ENCODE data around the gene FAM229B. TPM values are rescaled to one million over a fixed set of nuclear protein-coding genes. Genes with fewer than 3 reads are reported as not detected.

Gene FAM229B
- total and polyA plus RNA-seq, 2 donors (not counting 1 experiment from before 2014, with no cell fraction given): 20.3 to 23.8 TPM

DNA sequence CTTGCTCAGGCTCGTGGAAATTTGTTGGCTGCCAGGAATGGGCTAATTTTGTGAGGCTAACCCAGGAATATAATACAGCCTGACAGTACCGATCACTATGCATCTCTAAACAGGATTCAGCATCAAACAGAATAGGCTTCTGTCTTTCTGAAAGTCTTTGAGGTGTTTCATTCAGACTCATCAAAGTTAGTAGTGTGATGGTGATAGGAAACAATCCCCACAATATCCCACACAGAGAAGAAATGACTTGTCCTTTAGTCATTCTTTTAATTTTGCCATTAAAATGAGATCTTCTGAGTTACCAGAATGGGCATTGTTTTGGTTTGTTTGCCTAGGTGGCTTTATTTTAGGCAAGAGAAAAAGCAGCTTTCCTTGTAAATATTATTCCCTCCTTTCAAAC, 54.3 kb downstream of the FAM229B start:
- no peaks in the 10 kb centered on the region for H3K79me2 ChIP-seq (ENCODE audit: control insufficient read depth, insufficient read depth, low read length)

DNA sequence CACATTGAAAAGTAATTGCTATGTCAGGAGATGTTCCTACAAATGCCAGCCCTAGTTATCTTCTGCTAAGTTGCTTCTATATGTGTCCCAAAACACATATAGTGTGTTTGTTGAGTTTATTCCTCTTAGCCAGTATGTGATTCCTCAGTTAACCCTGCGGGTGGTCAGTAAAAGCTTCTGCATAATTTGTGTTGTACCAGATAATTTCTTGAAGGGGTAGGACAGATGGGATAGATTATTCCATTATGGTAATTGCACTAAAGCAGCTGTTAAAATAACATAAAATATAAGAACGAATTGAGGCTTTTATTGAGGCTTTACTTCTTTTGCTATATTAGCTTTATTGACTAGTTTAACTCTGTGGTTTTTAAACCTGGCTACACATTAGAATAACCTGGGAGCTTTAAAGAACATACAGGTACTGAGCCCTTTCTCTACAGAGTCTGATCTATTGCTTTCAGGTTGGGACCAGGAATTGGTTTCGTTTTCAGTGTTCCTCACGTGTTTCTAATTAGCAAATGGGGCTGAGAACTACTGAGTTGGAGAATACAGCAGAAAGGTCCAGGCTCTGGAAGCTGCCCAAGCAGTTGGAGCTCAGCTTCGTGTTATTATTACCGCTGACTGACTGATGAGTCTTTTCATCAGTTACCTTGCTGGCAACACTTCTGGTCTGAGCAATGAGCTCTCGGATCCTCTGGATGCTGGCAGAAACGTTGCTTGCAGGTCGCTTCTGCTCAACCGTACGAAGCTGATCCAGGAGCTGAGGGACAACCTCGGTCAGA, 56.9 kb downstream of the FAM229B start:
- H3K4me2 ChIP-seq (ENCODE audit: extremely low read depth, insufficient read depth, low read length): no peak overlapping the region
- H3K9me3 ChIP-seq (ENCODE audit: control insufficient read depth, insufficient read depth, low read depth, low read length): no peaks in the 10 kb centered on the region
- H3K79me2 ChIP-seq (ENCODE audit: control insufficient read depth, insufficient read depth, low read length): no peaks in the 10 kb centered on the region
- no peak for DNase-seq (ENCODE audit: low read depth in 2 of 2)
- no peak overlapping the region for H3K27ac ChIP-seq (ENCODE audit: insufficient read depth, low read length)
- no peak overlapping the region for H2AFZ ChIP-seq (ENCODE audit: low read length)
- no peak overlapping the region for H3K4me3 ChIP-seq (replicated peaks in 1 of 4; ENCODE audit: control extremely low read depth in 1 of 4, insufficient read depth in 1 of 4, low read depth in 3 of 4, low read length in 4 of 4)
- no peaks in the 10 kb centered on the region for H4K20me1 ChIP-seq (ENCODE audit: control insufficient read depth, extremely low read depth, insufficient read depth, low read length)
- TF ChIP-seq EZH2 (IDR thresholded peaks at IDR 0.05; ENCODE audit: low read length, missing control alignments): no peak
- TF ChIP-seq, protein P1, sequence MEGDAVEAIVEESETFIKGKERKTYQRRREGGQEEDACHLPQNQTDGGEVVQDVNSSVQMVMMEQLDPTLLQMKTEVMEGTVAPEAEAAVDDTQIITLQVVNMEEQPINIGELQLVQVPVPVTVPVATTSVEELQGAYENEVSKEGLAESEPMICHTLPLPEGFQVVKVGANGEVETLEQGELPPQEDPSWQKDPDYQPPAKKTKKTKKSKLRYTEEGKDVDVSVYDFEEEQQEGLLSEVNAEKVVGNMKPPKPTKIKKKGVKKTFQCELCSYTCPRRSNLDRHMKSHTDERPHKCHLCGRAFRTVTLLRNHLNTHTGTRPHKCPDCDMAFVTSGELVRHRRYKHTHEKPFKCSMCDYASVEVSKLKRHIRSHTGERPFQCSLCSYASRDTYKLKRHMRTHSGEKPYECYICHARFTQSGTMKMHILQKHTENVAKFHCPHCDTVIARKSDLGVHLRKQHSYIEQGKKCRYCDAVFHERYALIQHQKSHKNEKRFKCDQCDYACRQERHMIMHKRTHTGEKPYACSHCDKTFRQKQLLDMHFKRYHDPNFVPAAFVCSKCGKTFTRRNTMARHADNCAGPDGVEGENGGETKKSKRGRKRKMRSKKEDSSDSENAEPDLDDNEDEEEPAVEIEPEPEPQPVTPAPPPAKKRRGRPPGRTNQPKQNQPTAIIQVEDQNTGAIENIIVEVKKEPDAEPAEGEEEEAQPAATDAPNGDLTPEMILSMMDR (conservative IDR thresholded peaks at IDR 0.05 in 1 of 2, IDR thresholded peaks at IDR 0.05 in 1 of 2; ENCODE audit: low read depth in 1 of 2, low read length in 2 of 2): no peak
- peaks cover 20% of the 10 kb centered on the region for H3K36me3 ChIP-seq (ENCODE audit: control insufficient read depth, insufficient read depth, low read length)
- no peaks in the 10 kb centered on the region for H3K27me3 ChIP-seq (ENCODE audit: control insufficient read depth, insufficient read depth, low read length)
- H3K9ac ChIP-seq (ENCODE audit: insufficient read depth, low read length): no peak overlapping the region
- no peaks in the 10 kb centered on the region for H3K4me1 ChIP-seq (ENCODE audit: control insufficient read depth, extremely low read depth, insufficient read depth, low read length)

More for the DNA sequence above, 54.3 kb downstream of the FAM229B start:
- no peak for DNase-seq (ENCODE audit: low read depth in 2 of 2)
- H4K20me1 ChIP-seq (ENCODE audit: control insufficient read depth, extremely low read depth, insufficient read depth, low read length): no peaks in the 10 kb centered on the region
- no peak overlapping the region for H3K27ac ChIP-seq (ENCODE audit: insufficient read depth, low read length)
- no peaks in the 10 kb centered on the region for H3K27me3 ChIP-seq (ENCODE audit: control insufficient read depth, insufficient read depth, low read length)
- H3K9me3 ChIP-seq (ENCODE audit: control insufficient read depth, insufficient read depth, low read depth, low read length): no peaks in the 10 kb centered on the region
- TF ChIP-seq, protein P1 (conservative IDR thresholded peaks at IDR 0.05 in 1 of 2, IDR thresholded peaks at IDR 0.05 in 1 of 2; ENCODE audit: low read depth in 1 of 2, low read length in 2 of 2): no peak
- TF ChIP-seq EZH2 (IDR thresholded peaks at IDR 0.05; ENCODE audit: low read length, missing control alignments): no peak
- no peak overlapping the region for H3K9ac ChIP-seq (ENCODE audit: insufficient read depth, low read length)
- no peak overlapping the region for H3K4me3 ChIP-seq (replicated peaks in 1 of 4; ENCODE audit: control extremely low read depth in 1 of 4, insufficient read depth in 1 of 4, low read depth in 3 of 4, low read length in 4 of 4)
- no peak overlapping the region for H3K4me2 ChIP-seq (ENCODE audit: extremely low read depth, insufficient read depth, low read length)
- no peaks in the 10 kb centered on the region for H3K4me1 ChIP-seq (ENCODE audit: control insufficient read depth, extremely low read depth, insufficient read depth, low read length)
- H2AFZ ChIP-seq (ENCODE audit: low read length): no peak overlapping the region
- peaks cover 21% of the 10 kb centered on the region for H3K36me3 ChIP-seq (ENCODE audit: control insufficient read depth, insufficient read depth, low read length)

DNA sequence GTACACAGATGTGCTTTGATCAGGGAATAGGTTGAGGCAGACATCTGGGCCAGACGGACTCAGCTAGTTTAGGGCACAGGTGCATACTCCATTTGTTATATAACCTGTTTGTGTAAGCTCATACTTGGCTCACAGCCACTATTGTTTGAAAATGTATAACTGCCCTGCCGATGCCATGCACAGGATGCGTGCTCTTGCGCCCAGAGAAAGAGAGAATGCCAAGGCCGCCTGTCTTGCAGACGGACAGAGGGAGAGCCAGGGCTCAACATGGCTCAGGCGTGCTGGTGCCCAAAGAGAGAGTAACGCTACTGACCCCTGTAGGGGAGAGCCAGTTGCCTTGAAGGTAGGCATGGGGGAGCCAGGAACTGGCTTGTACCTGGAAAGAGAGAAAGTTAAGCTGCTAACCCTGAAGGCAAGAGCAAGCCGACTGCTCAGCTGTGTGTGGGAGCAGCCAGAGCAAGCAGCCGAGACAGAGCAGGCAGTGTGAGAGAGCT, 57.7 kb downstream of the FAM229B start:
- Histone ChIP-seq H3K4me2 (ENCODE audit: extremely low read depth, insufficient read depth, low read length) (no peak overlapping the region), H3K4me1 (ENCODE audit: control insufficient read depth, extremely low read depth, insufficient read depth, low read length) (no peaks in the 10 kb centered on the region), H3K27me3 (ENCODE audit: control insufficient read depth, insufficient read depth, low read length) (no peaks in the 10 kb centered on the region), H3K27ac (ENCODE audit: insufficient read depth, low read length) (no peak overlapping the region), H4K20me1 (ENCODE audit: control insufficient read depth, extremely low read depth, insufficient read depth, low read length) (no peaks in the 10 kb centered on the region), H3K9ac (ENCODE audit: insufficient read depth, low read length) (no peak overlapping the region), H3K9me3 (ENCODE audit: control insufficient read depth, insufficient read depth, low read depth, low read length) (no peaks in the 10 kb centered on the region), H2AFZ (ENCODE audit: low read length) (no peak overlapping the region), H3K36me3 (ENCODE audit: control insufficient read depth, insufficient read depth, low read length) (peaks cover 17% of the 10 kb centered on the region), H3K79me2 (ENCODE audit: control insufficient read depth, insufficient read depth, low read length) (no peaks in the 10 kb centered on the region), H3K4me3 (replicated peaks in 1 of 4; ENCODE audit: control extremely low read depth in 1 of 4, insufficient read depth in 1 of 4, low read depth in 3 of 4, low read length in 4 of 4) (no peak overlapping the region)
- no peak for DNase-seq (ENCODE audit: low read depth in 2 of 2)
- TF ChIP-seq, protein P1 (conservative IDR thresholded peaks at IDR 0.05 in 1 of 2, IDR thresholded peaks at IDR 0.05 in 1 of 2; ENCODE audit: low read depth in 1 of 2, low read length in 2 of 2): no peak
- no peak for TF ChIP-seq EZH2 (IDR thresholded peaks at IDR 0.05; ENCODE audit: low read length, missing control alignments)
